Common myeloid progenitor, CD34-positive (primary cell): ENCODE data around the gene MCCD1.

Experiments
- CTCF ChIA-PET: fragments of 350-600 bp; sonication (Branson Sonifier 250); formaldehyde crosslinking; loops from one replicate; lab custom pipeline; 2021; ENCODE audit warnings: antibody characterized with exemption; lab: Charles Lee
- POLR2A ChIA-PET: fragments of 350-600 bp; sonication (Branson Sonifier 250); formaldehyde crosslinking; loops from one replicate; lab custom pipeline; 2021; ENCODE audit warnings: antibody characterized with exemption; lab: Charles Lee
- DNase-seq, 3 donors: peaks; one replicate each; pipeline versions ENCODE4 v3.0.0 to v3.0.0-alpha.2; 2013
- H3K27ac ChIP-seq, 2 experiments: 1 replicate in 1 of 2; 2 replicates in 1 of 2; pipeline ENCODE4 v1.7.0; 2013; ENCODE audit warnings: inconsistent platforms in 2 of 2, low read length in 2 of 2, mild to moderate bottlenecking in 2 of 2, low read depth in 1 of 2, moderate library complexity in 1 of 2; ENCODE audit not compliant: severe bottlenecking in 2 of 2, insufficient read depth in 1 of 2, poor library complexity in 1 of 2
- H3K27me3 ChIP-seq, 5 experiments: replicated peaks in 2 of 5; 1 replicate in 3 of 5; 2 replicates in 2 of 5; pipeline versions ENCODE4 v1.6.1 to v1.7.0; 2013; ENCODE audit warnings: low read length in 4 of 5, mild to moderate bottlenecking in 2 of 5, moderate library complexity in 2 of 5, inconsistent platforms in 1 of 5; ENCODE audit not compliant: insufficient read depth in 5 of 5, control insufficient read depth in 4 of 5
- H3K36me3 ChIP-seq, 4 experiments: 1 replicate in 2 of 4; 2 replicates in 2 of 4; pipeline versions ENCODE4 v1.6.1 to v1.7.0; 2013; ENCODE audit warnings: low read length in 3 of 4, control low read depth in 1 of 4, mild to moderate bottlenecking in 1 of 4; ENCODE audit not compliant: control insufficient read depth in 4 of 4, insufficient read depth in 4 of 4
- H3K4me1 ChIP-seq, 4 experiments: 1 replicate in 3 of 4; 2 replicates in 1 of 4; pipeline versions ENCODE4 v1.6.1 to v1.7.1; 2013; ENCODE audit warnings: low read length in 3 of 4, mild to moderate bottlenecking in 3 of 4, control low read depth in 1 of 4, inconsistent platforms in 1 of 4, moderate library complexity in 1 of 4; ENCODE audit not compliant: control insufficient read depth in 4 of 4, insufficient read depth in 4 of 4; ENCODE audit errors: control extremely low read depth in 1 of 4
- H3K4me3 ChIP-seq, 7 experiments: 1 replicate in 4 of 7; 2 replicates in 3 of 7; pipeline versions ENCODE4 v1.5.1 to v1.7.0; 2013; ENCODE audit warnings: mild to moderate bottlenecking in 7 of 7, low read length in 6 of 7, moderate library complexity in 6 of 7, inconsistent platforms in 2 of 7, low read depth in 2 of 7, control low read depth in 1 of 7; ENCODE audit not compliant: insufficient read depth in 4 of 7, control insufficient read depth in 1 of 7; ENCODE audit errors: extremely low read depth in 1 of 7
- H3K9me3 ChIP-seq, 5 experiments: 1 replicate in 4 of 5; 2 replicates in 1 of 5; pipeline versions ENCODE4 v1.6.1 to v1.7.1; 2013; ENCODE audit warnings: low read length in 4 of 5, mild to moderate bottlenecking in 2 of 5, inconsistent platforms in 1 of 5, low read depth in 1 of 5, moderate library complexity in 1 of 5; ENCODE audit not compliant: control insufficient read depth in 4 of 5, insufficient read depth in 2 of 5; ENCODE audit errors: control extremely low read depth in 1 of 5
- WGBS: methylation state at CpG from one replicate; pipeline ENCODE4 v1.1.5; 2013; ENCODE audit not compliant: insufficient coverage; 5-methylcytosine and 5-hydroxymethylcytosine counted together

MCCD1 gene

DNA sequence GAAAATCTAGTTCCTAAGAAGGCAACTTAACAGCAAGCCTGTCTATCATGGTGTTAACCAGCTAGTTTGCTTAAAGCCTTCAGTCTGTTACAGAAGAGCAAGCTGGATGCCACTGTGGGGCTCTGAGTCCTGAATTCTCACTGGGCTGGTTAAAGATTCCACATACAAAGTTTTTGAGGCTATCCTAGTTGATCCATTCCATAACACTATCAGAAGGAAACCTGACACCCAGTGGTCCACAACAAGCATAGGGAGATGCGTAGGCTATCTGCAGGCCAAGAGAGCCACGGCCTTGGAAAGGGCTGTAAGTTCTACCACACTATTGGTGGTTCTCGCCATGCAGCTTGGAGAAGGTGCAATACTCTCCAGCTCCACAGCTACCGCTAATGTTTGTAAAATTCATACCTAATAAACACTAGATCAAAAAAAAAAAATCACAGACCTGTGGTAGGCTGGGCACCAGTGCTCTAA is 420 bp upstream of the MCCD1 start:
- Histone ChIP-seq H3K27ac (no peak overlapping the region), H3K4me1 (peaks cover 0 to 4% (median 0%) of the 10 kb centered on the region in 4 experiments), H3K27me3 (no peaks in the 10 kb centered on the region), H3K9me3 (no peaks in the 10 kb centered on the region), H3K4me3 (no peak overlapping the region), H3K36me3 (peaks cover 16 to 40% (median 28%) of the 10 kb centered on the region in 4 experiments)
- ChIA-PET CTCF (interaction anchor here (0.6 to 1.0 kb wide), 3 partner anchors 13 to 706 kb away, joined by 3 to 4 read pairs (median 3); partner anchors contain the start of gene DDX39B), POLR2A (interaction anchor here (0.9 to 2.0 kb wide), 2 partner anchors 8 to 13 kb away, joined by 4 to 12 read pairs; partner anchors contain the start of gene DDX39B)
- DNase-seq: peak in 2 of 3 donors; percentile 38 to 52
- 100% methylated on average over 1 of the region's 4 CpGs for WGBS

DNA sequence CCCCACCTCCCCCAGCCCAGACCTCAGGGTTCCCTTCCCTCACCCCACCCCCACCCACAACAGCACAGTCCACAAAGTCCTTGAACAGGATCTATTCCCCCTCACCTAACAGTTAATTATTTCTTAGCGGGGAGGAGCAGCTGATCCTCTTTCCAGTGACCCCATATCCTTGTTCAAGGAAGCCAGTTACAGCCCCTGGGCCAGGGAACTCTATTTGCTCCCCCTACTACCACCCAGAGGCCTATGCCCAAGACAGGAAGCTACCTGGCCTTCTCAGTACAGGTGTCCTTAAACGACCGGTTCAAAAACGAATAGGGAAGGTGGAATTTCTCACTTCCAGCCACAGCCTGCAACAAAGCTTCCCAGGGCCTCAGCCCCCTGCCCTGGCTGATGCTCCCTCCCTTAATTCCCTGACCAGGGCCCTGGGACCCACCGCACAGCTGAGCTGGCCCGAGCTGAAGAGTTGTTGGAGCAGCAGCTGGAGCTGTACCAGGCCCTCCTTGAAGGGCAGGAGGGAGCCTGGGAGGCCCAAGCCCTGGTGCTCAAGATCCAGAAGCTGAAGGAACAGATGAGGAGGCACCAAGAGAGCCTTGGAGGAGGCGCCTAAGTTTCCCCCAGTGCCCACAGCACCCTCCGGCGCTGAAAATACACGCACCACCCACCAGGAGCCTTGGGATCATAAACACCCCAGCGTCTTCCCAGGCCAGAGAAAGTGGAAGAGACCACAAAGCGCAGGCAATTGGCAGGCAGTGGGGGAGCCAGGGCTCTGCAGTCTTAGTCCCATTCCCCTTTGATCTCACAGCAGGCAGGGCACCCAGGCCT is 778 bp downstream of the MCCD1 start:
- no peak overlapping the region for H3K27ac ChIP-seq
- no peaks in the 10 kb centered on the region for H3K27me3 ChIP-seq
- CTCF ChIA-PET: interaction anchor here (1.0 kb wide), 1 partner anchor 164 kb away, joined by 3 read pairs; no protein-coding TSS in a partner anchor
- H3K9me3 ChIP-seq: no peaks in the 10 kb centered on the region
- H3K4me3 ChIP-seq: no peak overlapping the region
- no peak for DNase-seq
- peaks cover 0 to 4% (median 0%) of the 10 kb centered on the region in 4 experiments for H3K4me1 ChIP-seq
- WGBS: 57% methylated on average over 12 of the region's 12 CpGs
- POLR2A ChIA-PET: interaction anchor here (0.6 to 2.0 kb wide), 2 partner anchors 9 to 12 kb away, joined by 3 to 12 read pairs; partner anchors contain the start of gene DDX39B
- H3K36me3 ChIP-seq: peaks cover 21 to 52% (median 39%) of the 10 kb centered on the region in 4 experiments

DNA sequence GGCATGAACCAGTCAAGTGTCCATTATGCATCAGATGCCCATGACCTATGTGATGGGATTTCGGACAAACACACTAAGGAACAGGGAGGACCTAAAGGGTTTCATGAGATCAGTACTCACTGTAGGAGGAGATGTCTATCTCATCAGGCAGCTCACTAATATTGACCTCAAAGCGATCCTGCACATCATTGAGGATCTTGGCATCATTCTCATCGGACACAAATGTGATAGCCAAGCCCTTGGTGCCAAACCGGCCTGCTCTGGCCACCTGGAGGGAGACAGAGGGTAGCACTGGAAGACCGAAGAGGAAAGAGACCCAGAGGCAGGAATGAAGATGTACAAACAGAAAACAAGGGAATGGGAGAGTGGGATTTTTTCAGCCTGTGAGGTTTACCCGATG is 1.9 kb downstream of the MCCD1 start:
- Histone ChIP-seq H3K4me1 (peaks cover 0 to 4% (median 0%) of the 10 kb centered on the region in 4 experiments), H3K27me3 (no peaks in the 10 kb centered on the region), H3K36me3 (peaks cover 28 to 63% (median 48%) of the 10 kb centered on the region in 4 experiments), H3K4me3 (no peak overlapping the region), H3K27ac (no peak overlapping the region), H3K9me3 (no peaks in the 10 kb centered on the region)
- DNase-seq: no peak
- WGBS: 96% methylated on average over 4 of the region's 6 CpGs
- CTCF ChIA-PET: interaction anchor here (1.0 to 1.2 kb wide), 2 partner anchors 37 to 47 kb away, joined by 3 read pairs; no protein-coding TSS in a partner anchor
- POLR2A ChIA-PET: no interaction called here

DNA sequence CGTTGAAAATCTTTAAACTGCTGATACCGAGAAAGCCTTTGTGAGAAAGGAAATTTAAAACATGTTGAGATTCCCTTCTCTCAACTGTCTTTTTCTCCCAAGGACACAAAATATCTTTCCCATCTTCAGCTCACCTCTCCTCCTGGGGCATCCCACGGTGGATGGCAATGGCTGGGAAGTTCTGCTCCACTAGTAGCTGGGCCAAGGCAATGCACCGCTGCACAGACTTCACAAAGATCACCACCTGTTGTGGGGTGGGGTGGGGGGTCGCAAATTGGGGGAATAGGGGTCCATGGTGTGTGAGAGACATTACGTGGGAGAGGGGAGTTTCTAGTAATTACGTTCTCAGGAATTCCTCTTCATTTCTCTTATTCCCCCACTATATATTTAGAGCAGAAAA is 2.4 kb downstream of the MCCD1 start:
- ChIA-PET CTCF (interaction anchor here (1.0 to 2.1 kb wide), 3 partner anchors 10 to 47 kb away, joined by 3 to 7 read pairs (median 3); partner anchors contain the start of gene DDX39B), POLR2A (interaction anchor here (0.8 to 0.9 kb wide), 2 partner anchors 10 to 63 kb away, joined by 3 to 4 read pairs; no protein-coding TSS in a partner anchor)
- 100% methylated on average over 1 of the region's 7 CpGs for WGBS
- H3K9me3 ChIP-seq: no peaks in the 10 kb centered on the region
- no peak overlapping the region for H3K27ac ChIP-seq
- H3K4me1 ChIP-seq: no peaks in the 10 kb centered on the region
- no peaks in the 10 kb centered on the region for H3K27me3 ChIP-seq
- no peak overlapping the region for H3K4me3 ChIP-seq
- peaks cover 28 to 68% (median 53%) of the 10 kb centered on the region in 4 experiments for H3K36me3 ChIP-seq
- no peak for DNase-seq

DNA sequence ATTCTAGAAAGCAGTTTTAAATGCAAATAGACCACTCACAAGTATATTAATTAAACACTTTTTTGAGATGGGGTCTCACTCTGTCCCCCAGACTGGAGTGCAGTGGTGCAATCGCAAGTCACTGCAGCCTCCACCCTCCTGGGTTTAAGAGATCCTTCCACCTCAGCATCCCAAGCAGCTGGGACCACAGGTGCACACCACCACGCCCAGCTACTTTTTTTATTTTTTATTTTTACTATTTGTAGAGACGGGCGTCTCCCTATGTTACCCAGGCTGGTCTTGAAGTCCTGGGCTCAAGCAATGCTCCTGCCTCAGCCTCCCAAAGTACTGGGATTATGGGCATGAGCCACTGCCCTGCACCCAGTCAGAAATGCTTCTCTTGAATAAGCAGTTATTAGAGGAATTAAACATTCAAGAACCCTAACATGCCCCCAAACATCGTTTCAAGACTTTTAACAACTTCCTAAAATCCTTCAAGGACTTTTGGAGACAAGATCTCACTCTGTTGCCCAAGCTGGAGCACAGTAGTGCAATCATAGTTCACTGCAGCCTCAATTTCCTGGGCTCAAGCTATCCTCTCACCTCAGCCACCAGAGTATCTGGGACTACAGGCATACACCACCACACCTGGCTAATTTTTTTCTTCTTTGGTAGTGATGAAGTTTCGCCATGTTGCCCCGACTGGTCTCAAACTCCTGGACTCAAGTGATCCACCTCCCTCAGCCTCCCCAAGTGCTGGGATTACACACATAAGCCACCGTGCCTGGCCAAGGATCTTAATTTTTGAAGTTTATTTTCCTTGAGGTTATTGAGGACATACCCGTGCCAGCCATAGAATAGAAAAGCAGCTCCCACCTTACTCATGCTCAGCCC is 3.2 kb downstream of the MCCD1 start:
- POLR2A ChIA-PET: interaction anchor here (0.8 to 0.9 kb wide), 2 partner anchors 9 to 64 kb away, joined by 3 to 4 read pairs; no protein-coding TSS in a partner anchor
- no peak overlapping the region for H3K4me3 ChIP-seq
- CTCF ChIA-PET: interaction anchor here (0.7 to 2.1 kb wide), 4 partner anchors 9 to 46 kb away, joined by 3 to 7 read pairs (median 3); partner anchors contain the start of gene DDX39B
- DNase-seq: no peak
- no peak overlapping the region for H3K27ac ChIP-seq
- H3K4me1 ChIP-seq: no peaks in the 10 kb centered on the region
- no peaks in the 10 kb centered on the region for H3K9me3 ChIP-seq
- H3K27me3 ChIP-seq: no peaks in the 10 kb centered on the region
- H3K36me3 ChIP-seq: peaks cover 32 to 75% (median 59%) of the 10 kb centered on the region in 4 experiments
- 85% methylated on average over 7 of the region's 9 CpGs for WGBS

DNA sequence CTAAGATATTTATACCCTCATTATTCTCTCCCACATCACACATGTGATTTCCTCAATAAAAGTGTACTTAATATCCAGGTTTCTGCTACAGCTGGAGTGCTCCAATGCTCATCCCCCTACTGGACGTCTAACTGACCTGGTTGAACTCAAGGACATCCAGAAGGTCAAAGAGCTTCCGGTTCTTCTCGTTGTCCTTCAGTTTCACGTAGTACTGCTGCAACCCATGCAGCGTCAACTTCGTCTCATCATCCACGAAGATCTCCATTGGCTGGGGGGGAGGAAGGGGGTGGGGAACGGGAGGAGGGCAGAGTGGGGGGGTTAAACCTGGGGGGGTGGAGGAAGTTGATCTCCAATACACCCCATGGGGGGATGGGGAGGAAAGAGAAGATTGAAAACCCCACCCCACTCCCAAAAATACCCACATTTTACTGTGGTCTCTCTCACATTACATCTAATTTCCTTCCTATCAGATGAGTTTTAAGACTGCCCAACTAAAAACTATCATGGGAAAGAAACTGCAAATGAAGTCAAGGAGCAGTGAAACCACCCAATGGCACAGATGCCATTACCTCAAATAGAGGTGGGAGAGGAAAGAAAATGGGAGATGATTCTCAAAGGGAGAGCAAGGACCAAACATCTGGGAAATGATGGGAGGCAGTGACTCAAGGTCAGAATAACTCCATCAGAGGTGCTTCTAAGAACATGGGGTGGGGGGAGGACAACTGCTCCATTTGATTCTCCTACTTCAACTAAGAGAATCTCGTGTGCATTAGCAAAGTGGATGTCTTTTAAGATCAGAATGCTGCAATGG is 4.1 kb downstream of the MCCD1 start:
- Histone ChIP-seq H3K27ac (no peak overlapping the region), H3K36me3 (peaks cover 32 to 83% (median 64%) of the 10 kb centered on the region in 4 experiments), H3K4me3 (no peak overlapping the region), H3K9me3 (no peaks in the 10 kb centered on the region), H3K4me1 (no peaks in the 10 kb centered on the region), H3K27me3 (no peaks in the 10 kb centered on the region)
- DNase-seq: no peak
- ChIA-PET CTCF (interaction anchor here (2.1 kb wide), 1 partner anchor 8 kb away, joined by 7 read pairs; the partner anchor contains the start of gene DDX39B), POLR2A (no interaction called here)
- WGBS: 90% methylated on average over 2 of the region's 9 CpGs
